Stimulated activated CD8-positive, alpha-beta memory T cell treated with anti-CD3 and anti-CD28 coated beads, Interleukin-12 subunit alpha, Interleukin-12 subunit beta, amount 100 ng/mL, for 24 hours (primary cell): ENCODE measurements around the gene NTM.

ENCODE experiments used
- DNase-seq: peaks from one replicate; pipeline ENCODE4 v3.0.0-alpha.2; 2020; ENCODE audit errors: extremely low read depth

The NTM gene

GRCh38 chr11:131824771-131825170 lies 454.4 kb downstream of the NTM start:
- no peak for DNase-seq

- DNase-seq, result no peak
These were observed 457.0 kb downstream of the NTM start for GRCh38 chr11:131827430-131827829.

GRCh38 chr11:131829725-131830124 lies 459.3 kb downstream of the NTM start:
- no peak for DNase-seq

GRCh38 chr11:131832079-131832478 lies 461.7 kb downstream of the NTM start:
- no peak for DNase-seq

- no peak for DNase-seq
These were observed 463.0 kb downstream of the NTM start for GRCh38 chr11:131833366-131833765.

GRCh38 chr11:131837562-131837961 lies 467.1 kb downstream of the NTM start:
- no peak for DNase-seq

- no peak for DNase-seq
These were observed 467.6 kb downstream of the NTM start for GRCh38 chr11:131838016-131838415.

- no peak for DNase-seq
These were observed 468.9 kb downstream of the NTM start for GRCh38 chr11:131839326-131839725.

- DNase-seq, result no peak
These were observed 470.1 kb downstream of the NTM start for GRCh38 chr11:131840545-131840944.

- no peak for DNase-seq
These were observed 470.6 kb downstream of the NTM start for GRCh38 chr11:131841028-131841427.

- no peak for DNase-seq
These were observed 471.7 kb downstream of the NTM start for GRCh38 chr11:131841925-131842635.

GRCh38 chr11:131845255-131845654 lies 474.8 kb downstream of the NTM start:
- DNase-seq, result no peak

GRCh38 chr11:131849485-131849884 lies 479.1 kb downstream of the NTM start:
- no peak for DNase-seq

GRCh38 chr11:131850507-131850906 lies 480.1 kb downstream of the NTM start:
- DNase-seq, result no peak

GRCh38 chr11:131851964-131852755 lies 481.7 kb downstream of the NTM start:
- no peak for DNase-seq

- DNase-seq, result no peak
These were observed 482.3 kb downstream of the NTM start for GRCh38 chr11:131852757-131853156.

GRCh38 chr11:131854391-131854790 lies 484.0 kb downstream of the NTM start:
- no peak for DNase-seq

GRCh38 chr11:131855320-131855719 lies 484.9 kb downstream of the NTM start:
- DNase-seq, result no peak

- no peak for DNase-seq
These were observed 486.8 kb downstream of the NTM start for GRCh38 chr11:131857246-131857645.

GRCh38 chr11:131858505-131858904 lies 488.1 kb downstream of the NTM start:
- no peak for DNase-seq

- DNase-seq, result no peak
These were observed 489.3 kb downstream of the NTM start for GRCh38 chr11:131859538-131860210.

GRCh38 chr11:131864228-131864627 lies 493.8 kb downstream of the NTM start:
- DNase-seq, result no peak

GRCh38 chr11:131865860-131866259 lies 495.4 kb downstream of the NTM start:
- no peak for DNase-seq
